OCI-LY7 (cell line): ENCODE results near the gene SERPING1.

Experiments used
- EZH2phosphoT487 ChIP-seq: fragments of 200-600 bp; sonication (generic); IDR thresholded peaks from 2 replicates; pipeline ENCODE4 v1.6.1; 2018; ENCODE audit warnings: low read depth, borderline replicate concordance, mild to moderate bottlenecking, mixed run types, antibody characterized with exemption, low read length, moderate library complexity, mixed read lengths
- TF ChIP-seq, protein P1 (sequence below): fragments of 200-600 bp; sonication (generic); conservative IDR thresholded peaks from 2 replicates; pipeline ENCODE4 v1.5.1; 2014; ENCODE audit warnings: mild to moderate bottlenecking, antibody characterized with exemption, low read length, moderate library complexity, mixed read lengths

DNA sequence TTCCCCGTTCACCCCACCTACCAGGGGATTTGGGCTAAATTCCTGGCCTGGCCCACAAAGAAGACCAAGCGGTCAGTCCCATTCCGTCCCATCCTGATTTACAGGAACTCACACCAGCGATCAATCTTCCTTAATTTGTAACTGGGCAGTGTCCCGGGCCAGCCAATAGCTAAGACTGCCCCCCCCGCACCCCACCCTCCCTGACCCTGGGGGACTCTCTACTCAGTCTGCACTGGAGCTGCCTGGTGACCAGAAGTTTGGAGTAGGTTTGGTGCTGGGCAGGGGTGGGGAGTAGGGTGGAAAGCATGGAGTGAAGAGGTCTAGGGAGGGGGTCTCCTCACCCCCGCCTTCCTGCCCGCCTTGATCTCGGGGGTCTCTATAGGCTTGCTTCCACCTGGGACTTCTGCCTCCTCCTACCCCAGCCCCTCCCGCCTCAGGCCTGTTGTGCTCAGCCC, at the start of gene SERPING1:
- TF ChIP-seq, protein P1, sequence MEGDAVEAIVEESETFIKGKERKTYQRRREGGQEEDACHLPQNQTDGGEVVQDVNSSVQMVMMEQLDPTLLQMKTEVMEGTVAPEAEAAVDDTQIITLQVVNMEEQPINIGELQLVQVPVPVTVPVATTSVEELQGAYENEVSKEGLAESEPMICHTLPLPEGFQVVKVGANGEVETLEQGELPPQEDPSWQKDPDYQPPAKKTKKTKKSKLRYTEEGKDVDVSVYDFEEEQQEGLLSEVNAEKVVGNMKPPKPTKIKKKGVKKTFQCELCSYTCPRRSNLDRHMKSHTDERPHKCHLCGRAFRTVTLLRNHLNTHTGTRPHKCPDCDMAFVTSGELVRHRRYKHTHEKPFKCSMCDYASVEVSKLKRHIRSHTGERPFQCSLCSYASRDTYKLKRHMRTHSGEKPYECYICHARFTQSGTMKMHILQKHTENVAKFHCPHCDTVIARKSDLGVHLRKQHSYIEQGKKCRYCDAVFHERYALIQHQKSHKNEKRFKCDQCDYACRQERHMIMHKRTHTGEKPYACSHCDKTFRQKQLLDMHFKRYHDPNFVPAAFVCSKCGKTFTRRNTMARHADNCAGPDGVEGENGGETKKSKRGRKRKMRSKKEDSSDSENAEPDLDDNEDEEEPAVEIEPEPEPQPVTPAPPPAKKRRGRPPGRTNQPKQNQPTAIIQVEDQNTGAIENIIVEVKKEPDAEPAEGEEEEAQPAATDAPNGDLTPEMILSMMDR: no peak
- no peak for TF ChIP-seq EZH2phosphoT487
